Hepatocyte (in vitro differentiated cells): ENCODE data around the gene UBALD2. TPM values are rescaled to one million over a fixed set of nuclear protein-coding genes. Genes with fewer than 3 reads are reported as not detected.

ENCODE experiments used
- DNase-seq: peaks from one replicate; pipeline ENCODE4 v3.0.0-alpha.2; 2016; ENCODE audit warnings: low spot score
- H2AFZ ChIP-seq: fragments of 200-600 bp; sonication (generic); 2 replicates; pipeline ENCODE4 v1.6.0; 2016; ENCODE audit warnings: antibody characterized with exemption, mild to moderate bottlenecking
- H3K27ac ChIP-seq: fragments of 200-600 bp; sonication (generic); 2 replicates; pipeline ENCODE4 v1.5.1; 2016; ENCODE audit warnings: mild to moderate bottlenecking
- H3K27me3 ChIP-seq: fragments of 200-600 bp; sonication (generic); 2 replicates; pipeline ENCODE4 v1.6.1; 2016
- H3K36me3 ChIP-seq: fragments of 200-600 bp; sonication (generic); replicated peaks from 2 replicates; pipeline ENCODE4 v1.5.1; 2016; ENCODE audit warnings: low read depth; ENCODE audit not compliant: insufficient read depth
- H3K4me1 ChIP-seq: fragments of 200-600 bp; sonication (generic); 2 replicates; pipeline ENCODE4 v1.5.1; 2016; ENCODE audit warnings: mild to moderate bottlenecking, moderate library complexity; ENCODE audit not compliant: insufficient read depth
- H3K4me2 ChIP-seq: fragments of 200-600 bp; sonication (generic); 2 replicates; pipeline ENCODE4 v1.6.0; 2016
- H3K4me3 ChIP-seq: fragments of 200-600 bp; sonication (generic); 2 replicates; pipeline ENCODE4 v1.5.1; 2016; ENCODE audit warnings: mild to moderate bottlenecking
- H3K79me2 ChIP-seq: fragments of 200-600 bp; sonication (generic); 2 replicates; pipeline ENCODE4 v1.6.0; 2017; ENCODE audit warnings: mild to moderate bottlenecking
- H3K9me2 ChIP-seq: fragments of 200-600 bp; sonication (generic); replicated peaks from 2 replicates; pipeline ENCODE4 v1.6.0; 2017; ENCODE audit warnings: mild to moderate bottlenecking; ENCODE audit not compliant: insufficient read depth
- H3K9me3 ChIP-seq: fragments of 200-600 bp; sonication (generic); 2 replicates; pipeline ENCODE4 v1.5.1; 2016; ENCODE audit warnings: low read depth, mild to moderate bottlenecking
- H4K20me1 ChIP-seq: fragments of 200-600 bp; sonication (generic); 2 replicates; pipeline ENCODE4 v1.6.0; 2016; ENCODE audit warnings: mild to moderate bottlenecking; ENCODE audit not compliant: insufficient read depth, poor library complexity, severe bottlenecking
- CTCF ChIP-seq: fragments of 200-600 bp; sonication (generic); IDR thresholded peaks from 2 replicates; pipeline ENCODE4 v1.5.1; 2016; ENCODE audit warnings: antibody characterized with exemption, mild to moderate bottlenecking; ENCODE audit not compliant: poor library complexity
- EZH2 ChIP-seq: fragments of 200-600 bp; sonication (generic); IDR thresholded peaks from 2 replicates; pipeline ENCODE4 v1.6.1; 2016; ENCODE audit warnings: antibody characterized with exemption, mild to moderate bottlenecking, borderline replicate concordance
- EZH2phosphoT487 ChIP-seq: fragments of 200-600 bp; sonication (generic); IDR thresholded peaks from one replicate; pipeline ENCODE4 v1.6.1; 2018; ENCODE audit warnings: antibody characterized with exemption, mild to moderate bottlenecking, low read depth, moderate library complexity; ENCODE audit not compliant: unreplicated experiment, severe bottlenecking
- WGBS: methylation state at CpG from one replicate; pipeline ENCODE4 v1.1.6; 2016; ENCODE audit warnings: low lambda C conversion rate; ENCODE audit errors: missing lambda C conversion rate; 5-methylcytosine and 5-hydroxymethylcytosine counted together
- polyA plus RNA-seq: library from polyadenylated mRNA; unstranded; fragments of >200 nt; fragmentation: Nextera tagmentation; extraction: Ambion mirVana; gene quantifications from 2 replicates; pipeline ENCODE4 v1.2.1, GENCODE V29; 2016
- total RNA-seq: library from RNA; depleted of rRNA; stranded (reverse); fragments of >200 nt; gene quantifications from 2 replicates; pipeline ENCODE4 v1.2.3, GENCODE V29; 2014

The UBALD2 gene
- total and polyA plus RNA-seq, 2 experiments from 2014 or later, result 10.2 to 13.1 TPM

- no peaks in the 10 kb centered on the region for H3K27me3 ChIP-seq
- H3K9me2 ChIP-seq, result no peaks in the 10 kb centered on the region
- no peaks in the 10 kb centered on the region for H3K9me3 ChIP-seq
- H3K27ac ChIP-seq, result peak overlapping the region; percentile 43
- no peak overlapping the region for H2AFZ ChIP-seq
- H4K20me1 ChIP-seq, result no peaks in the 10 kb centered on the region
- peaks cover 22% of the 10 kb centered on the region for H3K4me1 ChIP-seq
- WGBS, result 72% methylated on average over 27 of the region's 38 CpGs
- peaks cover 26% of the 10 kb centered on the region for H3K79me2 ChIP-seq
- H3K36me3 ChIP-seq, result no peaks in the 10 kb centered on the region
- peak overlapping the region; percentile 60 for H3K4me2 ChIP-seq
- TF ChIP-seq CTCF (no peak), EZH2 (no peak), EZH2phosphoT487 (no peak)
- DNase-seq, result no peak
- no peak overlapping the region for H3K4me3 ChIP-seq
Measured at GRCh38 chr17:76271669-76272540, 6.8 kb downstream of the UBALD2 start.

GRCh38 chr17:76272541-76273444, 7.6 kb downstream of the UBALD2 start:
- 82% methylated on average over 16 of the region's 19 CpGs for WGBS
- Histone ChIP-seq H3K9me3 (no peaks in the 10 kb centered on the region), H3K4me3 (no peak overlapping the region), H3K4me1 (peaks cover 18% of the 10 kb centered on the region), H3K36me3 (no peaks in the 10 kb centered on the region), H2AFZ (no peak overlapping the region), H3K9me2 (no peaks in the 10 kb centered on the region), H3K27me3 (no peaks in the 10 kb centered on the region), H3K4me2 (peak overlapping the region; percentile 60), H4K20me1 (no peaks in the 10 kb centered on the region), H3K27ac (peak overlapping the region; percentile 43), H3K79me2 (peaks cover 17% of the 10 kb centered on the region)
- DNase-seq, result no peak
- no peak for TF ChIP-seq CTCF
- TF ChIP-seq EZH2, result no peak
- TF ChIP-seq EZH2phosphoT487, result no peak

GRCh38 chr17:76273445-76274111, 8.4 kb downstream of the UBALD2 start:
- no peaks in the 10 kb centered on the region for H3K36me3 ChIP-seq
- H3K4me2 ChIP-seq, result no peak overlapping the region
- H3K4me1 ChIP-seq, result peaks cover 11% of the 10 kb centered on the region
- TF ChIP-seq CTCF (no peak), EZH2phosphoT487 (no peak), EZH2 (no peak)
- no peak for DNase-seq
- WGBS, result 76% methylated on average over 18 of the region's 26 CpGs
- H2AFZ ChIP-seq, result no peak overlapping the region
- no peak overlapping the region for H3K27ac ChIP-seq
- H3K9me2 ChIP-seq, result no peaks in the 10 kb centered on the region
- H3K9me3 ChIP-seq, result no peaks in the 10 kb centered on the region
- no peaks in the 10 kb centered on the region for H4K20me1 ChIP-seq
- H3K27me3 ChIP-seq, result no peaks in the 10 kb centered on the region
- no peak overlapping the region for H3K4me3 ChIP-seq
- H3K79me2 ChIP-seq, result peaks cover 9% of the 10 kb centered on the region
